Superior temporal gyrus (tissue), 1 donor: ENCODE measurements around the gene HMGN3.

Source experiments
- DNase-seq: peaks from one replicate; pipeline ENCODE4 v3.0.0-alpha.2; 2016; ENCODE audit errors: extremely low spot score

Gene HMGN3

DNA sequence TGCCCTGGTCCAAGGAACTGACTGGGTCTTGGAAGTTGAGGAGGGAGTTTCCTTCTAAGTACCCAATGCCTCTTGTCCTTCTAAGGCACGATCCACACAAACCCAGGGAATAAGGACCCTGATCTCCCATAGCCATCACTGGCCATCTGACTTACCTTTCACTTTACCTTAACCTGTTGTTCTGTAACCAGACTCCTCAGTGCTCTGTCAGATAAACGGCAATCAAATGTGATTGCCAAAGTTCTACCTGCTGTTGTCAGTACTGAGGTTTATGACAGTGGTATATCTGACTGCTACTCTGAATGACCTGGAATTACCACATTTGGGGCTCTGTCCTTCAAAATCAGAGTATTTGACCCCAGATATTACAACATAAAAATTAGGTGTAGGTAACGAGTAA is 49.8 kb downstream of the HMGN3 start:
- no peak for DNase-seq

DNA sequence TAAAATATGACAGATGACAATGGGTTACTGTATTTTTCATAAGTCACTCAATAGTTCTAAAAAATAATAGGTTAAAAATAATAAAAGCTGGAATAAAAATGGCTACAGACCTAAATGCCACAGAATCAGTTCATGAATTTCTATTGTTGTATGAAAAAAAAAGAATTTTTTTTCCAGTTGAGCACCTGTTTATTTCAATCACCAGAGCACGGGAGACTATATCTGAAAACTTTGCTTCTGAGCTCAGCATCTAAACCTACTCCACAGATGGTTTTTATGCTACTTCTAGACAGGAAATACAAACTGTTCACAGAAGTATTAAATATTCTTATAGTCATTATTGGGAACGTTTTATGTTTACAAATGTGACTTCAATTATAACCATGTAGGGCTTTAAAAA is 50.4 kb downstream of the HMGN3 start:
- DNase-seq: no peak

DNA sequence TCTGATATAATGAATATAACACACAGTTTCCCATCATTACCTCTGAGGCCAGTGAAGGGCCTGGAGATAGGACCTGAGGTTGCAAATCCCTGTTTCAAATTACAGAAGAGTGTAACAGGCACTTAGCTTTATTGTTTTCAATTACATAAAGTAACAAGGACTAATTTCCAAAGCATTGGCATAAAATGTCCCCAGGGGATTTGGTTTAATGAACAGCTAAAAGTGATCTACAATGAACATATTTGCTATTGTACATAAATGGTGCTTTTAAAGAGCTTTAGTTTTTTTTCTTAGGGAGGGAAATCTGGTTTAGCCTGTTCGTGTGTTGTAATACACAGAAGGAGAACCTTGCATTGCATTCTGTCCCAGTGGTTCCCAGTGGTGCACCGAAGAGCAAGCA is 54.4 kb downstream of the HMGN3 start:
- DNase-seq: no peak

GRCh38 chr6:79173378-79173777 is 61.1 kb downstream of the HMGN3 start:
- DNase-seq: no peak

DNA sequence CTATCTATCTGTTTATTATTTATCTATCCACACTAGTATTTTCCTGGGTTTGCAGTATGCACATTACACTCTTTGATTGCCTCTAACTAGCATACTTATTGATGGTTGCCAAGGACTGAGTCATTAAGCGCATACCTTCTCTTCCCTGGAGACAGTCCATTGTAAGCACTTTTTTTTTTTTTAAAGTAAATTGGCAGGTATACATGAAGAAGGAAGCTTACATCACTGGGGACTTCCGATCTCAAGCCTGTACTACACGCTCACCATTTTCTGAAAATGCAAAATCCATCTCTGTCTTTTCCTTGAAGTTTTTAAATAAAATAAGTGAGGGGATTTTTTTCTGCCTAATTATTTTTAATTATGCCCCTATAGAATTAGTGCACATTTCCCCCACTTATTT is 63.5 kb downstream of the HMGN3 start:
- DNase-seq: no peak

GRCh38 chr6:79170431-79170830 is 64.1 kb downstream of the HMGN3 start:
- DNase-seq: no peak

DNA sequence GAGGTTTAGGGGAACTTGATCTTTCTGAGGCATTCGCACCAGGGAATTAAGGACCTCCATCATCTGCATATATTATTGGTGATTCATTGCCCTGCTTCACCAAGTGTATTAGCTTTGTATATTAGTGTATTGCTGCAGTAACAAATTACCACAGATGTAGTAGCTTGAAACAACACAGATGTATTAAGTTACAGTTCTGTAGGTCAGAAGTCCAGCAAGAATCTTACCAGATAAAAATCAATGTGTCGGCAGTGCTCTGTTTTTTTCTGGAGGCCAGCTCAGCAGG is 65.8 kb downstream of the HMGN3 start:
- no peak for DNase-seq

- no peak for DNase-seq
These were observed 66.4 kb downstream of the HMGN3 start for GRCh38 chr6:79167931-79168694.

GRCh38 chr6:79159846-79160245 is 74.6 kb downstream of the HMGN3 start:
- DNase-seq: no peak

- DNase-seq: no peak
These were observed 75.5 kb downstream of the HMGN3 start for GRCh38 chr6:79158856-79159516.

- DNase-seq: no peak
These were observed 76.4 kb downstream of the HMGN3 start for GRCh38 chr6:79157961-79158644.

GRCh38 chr6:79152269-79152737 is 82.2 kb downstream of the HMGN3 start:
- no peak for DNase-seq
